WTC11 (cell line): ENCODE data around the gene COL18A1.

Experiments used
- CREB1 ChIP-seq: sonication (generic); formaldehyde crosslinking; IDR thresholded peaks from 2 replicates; pipeline ENCODE4 v1.8.0; 2023; ENCODE audit warnings: mild to moderate bottlenecking, missing genetic modification reagents
- CREM ChIP-seq: sonication (generic); formaldehyde crosslinking; IDR thresholded peaks from 2 replicates; pipeline ENCODE4 v1.8.1; 2022; ENCODE audit warnings: mild to moderate bottlenecking, missing genetic modification reagents, moderate library complexity
- OVOL2 ChIP-seq: fragments of 250-450 bp; sonication (Bioruptor Pico); IDR thresholded peaks from 2 replicates; pipeline ENCODE4 v1.9.0; 2021; ENCODE audit warnings: mild to moderate bottlenecking, borderline replicate concordance
- TF ChIP-seq, protein P1 (sequence below): fragments of 200-600 bp; IDR thresholded peaks from 2 replicates; pipeline ENCODE4 v1.8.0; 2022; ENCODE audit warnings: antibody characterized with exemption
- TF ChIP-seq, protein P2 (sequence below): fragments of 250-450 bp; sonication (Bioruptor Pico); IDR thresholded peaks from 2 replicates; pipeline ENCODE4 v2.1.2; 2022; ENCODE audit warnings: mild to moderate bottlenecking, moderate library complexity
- TF ChIP-seq, protein P3 (sequence below): sonication (generic); formaldehyde crosslinking; IDR thresholded peaks from 2 replicates; pipeline ENCODE4 v1.8.1; 2022; ENCODE audit warnings: low read depth, mild to moderate bottlenecking, moderate library complexity, missing genetic modification reagents, borderline replicate concordance
- TF ChIP-seq, protein P4 (sequence below): sonication (generic); formaldehyde crosslinking; IDR thresholded peaks from 2 replicates; pipeline ENCODE4 v1.8.1; 2022; ENCODE audit warnings: missing genetic modification reagents, borderline replicate concordance

DNA sequence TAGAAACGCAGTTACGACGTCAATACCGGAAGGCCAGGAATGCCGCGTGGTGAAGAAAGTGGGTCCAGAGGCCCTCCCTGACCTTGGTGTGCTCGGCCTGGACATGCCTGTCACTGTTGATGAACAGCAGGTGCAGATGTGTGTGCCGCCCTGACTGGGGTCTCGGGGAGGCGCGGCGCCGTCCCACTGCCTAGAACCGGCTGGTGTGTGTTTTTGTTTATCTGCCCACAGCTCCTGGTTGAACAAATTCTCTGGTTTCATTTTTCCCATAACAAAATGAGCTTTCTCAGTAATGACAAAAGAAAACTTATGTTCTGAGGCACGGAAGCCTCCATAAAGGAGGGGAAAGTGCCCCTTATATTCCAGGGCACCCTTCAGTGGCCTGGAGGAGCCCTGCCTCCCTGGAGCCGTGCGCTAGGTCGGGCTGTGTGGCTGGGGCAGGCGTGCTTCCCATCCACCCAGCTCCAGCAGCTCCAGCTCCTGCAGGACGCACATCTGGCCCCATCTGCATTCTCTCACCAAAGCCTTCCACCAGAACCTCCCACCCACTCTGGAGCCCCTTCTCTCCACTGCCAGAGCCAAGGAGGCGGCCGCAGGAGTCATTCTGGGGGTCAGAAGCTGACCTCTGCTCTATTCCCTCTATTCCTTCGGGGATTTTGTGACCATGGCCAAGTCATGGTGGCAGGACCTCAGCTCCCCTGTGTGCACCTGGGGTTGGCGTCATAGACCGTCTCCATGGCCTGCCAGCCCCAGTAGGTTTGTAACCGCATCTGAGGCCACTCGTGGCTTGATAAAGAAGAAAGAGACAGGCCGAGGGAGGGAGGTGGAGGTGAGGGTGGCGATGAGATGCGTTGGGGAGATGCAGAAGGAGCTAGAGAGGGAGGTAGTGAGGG, 20.1 kb upstream of the COL18A1 start:
- TF ChIP-seq, protein P1, sequence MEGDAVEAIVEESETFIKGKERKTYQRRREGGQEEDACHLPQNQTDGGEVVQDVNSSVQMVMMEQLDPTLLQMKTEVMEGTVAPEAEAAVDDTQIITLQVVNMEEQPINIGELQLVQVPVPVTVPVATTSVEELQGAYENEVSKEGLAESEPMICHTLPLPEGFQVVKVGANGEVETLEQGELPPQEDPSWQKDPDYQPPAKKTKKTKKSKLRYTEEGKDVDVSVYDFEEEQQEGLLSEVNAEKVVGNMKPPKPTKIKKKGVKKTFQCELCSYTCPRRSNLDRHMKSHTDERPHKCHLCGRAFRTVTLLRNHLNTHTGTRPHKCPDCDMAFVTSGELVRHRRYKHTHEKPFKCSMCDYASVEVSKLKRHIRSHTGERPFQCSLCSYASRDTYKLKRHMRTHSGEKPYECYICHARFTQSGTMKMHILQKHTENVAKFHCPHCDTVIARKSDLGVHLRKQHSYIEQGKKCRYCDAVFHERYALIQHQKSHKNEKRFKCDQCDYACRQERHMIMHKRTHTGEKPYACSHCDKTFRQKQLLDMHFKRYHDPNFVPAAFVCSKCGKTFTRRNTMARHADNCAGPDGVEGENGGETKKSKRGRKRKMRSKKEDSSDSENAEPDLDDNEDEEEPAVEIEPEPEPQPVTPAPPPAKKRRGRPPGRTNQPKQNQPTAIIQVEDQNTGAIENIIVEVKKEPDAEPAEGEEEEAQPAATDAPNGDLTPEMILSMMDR: no peak
- TF ChIP-seq, protein P2, sequence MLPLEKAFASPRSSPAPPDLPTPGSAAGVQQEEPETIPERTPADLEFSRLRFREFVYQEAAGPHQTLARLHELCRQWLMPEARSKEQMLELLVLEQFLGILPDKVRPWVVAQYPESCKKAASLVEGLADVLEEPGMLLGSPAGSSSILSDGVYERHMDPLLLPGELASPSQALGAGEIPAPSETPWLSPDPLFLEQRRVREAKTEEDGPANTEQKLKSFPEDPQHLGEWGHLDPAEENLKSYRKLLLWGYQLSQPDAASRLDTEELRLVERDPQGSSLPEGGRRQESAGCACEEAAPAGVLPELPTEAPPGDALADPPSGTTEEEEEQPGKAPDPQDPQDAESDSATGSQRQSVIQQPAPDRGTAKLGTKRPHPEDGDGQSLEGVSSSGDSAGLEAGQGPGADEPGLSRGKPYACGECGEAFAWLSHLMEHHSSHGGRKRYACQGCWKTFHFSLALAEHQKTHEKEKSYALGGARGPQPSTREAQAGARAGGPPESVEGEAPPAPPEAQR (CRISPR knock-in tag): no peak
- TF ChIP-seq CREM: no peak
- no peak for TF ChIP-seq OVOL2 (CRISPR knock-in tag)
- TF ChIP-seq, protein P3, sequence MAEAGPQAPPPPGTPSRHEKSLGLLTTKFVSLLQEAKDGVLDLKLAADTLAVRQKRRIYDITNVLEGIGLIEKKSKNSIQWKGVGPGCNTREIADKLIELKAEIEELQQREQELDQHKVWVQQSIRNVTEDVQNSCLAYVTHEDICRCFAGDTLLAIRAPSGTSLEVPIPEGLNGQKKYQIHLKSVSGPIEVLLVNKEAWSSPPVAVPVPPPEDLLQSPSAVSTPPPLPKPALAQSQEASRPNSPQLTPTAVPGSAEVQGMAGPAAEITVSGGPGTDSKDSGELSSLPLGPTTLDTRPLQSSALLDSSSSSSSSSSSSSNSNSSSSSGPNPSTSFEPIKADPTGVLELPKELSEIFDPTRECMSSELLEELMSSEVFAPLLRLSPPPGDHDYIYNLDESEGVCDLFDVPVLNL (CRISPR knock-in tag): no peak
- TF ChIP-seq, protein P4, sequence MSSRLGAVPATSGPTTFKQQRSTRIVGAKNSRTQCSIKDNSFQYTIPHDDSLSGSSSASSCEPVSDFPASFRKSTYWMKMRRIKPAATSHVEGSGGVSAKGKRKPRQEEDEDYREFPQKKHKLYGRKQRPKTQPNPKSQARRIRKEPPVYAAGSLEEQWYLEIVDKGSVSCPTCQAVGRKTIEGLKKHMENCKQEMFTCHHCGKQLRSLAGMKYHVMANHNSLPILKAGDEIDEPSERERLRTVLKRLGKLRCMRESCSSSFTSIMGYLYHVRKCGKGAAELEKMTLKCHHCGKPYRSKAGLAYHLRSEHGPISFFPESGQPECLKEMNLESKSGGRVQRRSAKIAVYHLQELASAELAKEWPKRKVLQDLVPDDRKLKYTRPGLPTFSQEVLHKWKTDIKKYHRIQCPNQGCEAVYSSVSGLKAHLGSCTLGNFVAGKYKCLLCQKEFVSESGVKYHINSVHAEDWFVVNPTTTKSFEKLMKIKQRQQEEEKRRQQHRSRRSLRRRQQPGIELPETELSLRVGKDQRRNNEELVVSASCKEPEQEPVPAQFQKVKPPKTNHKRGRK (CRISPR knock-in tag): no peak
- TF ChIP-seq CREB1 (CRISPR knock-in tag): no peak
